Tibial artery (tissue), 4 donors: ENCODE results near the gene PRRT3.

ENCODE experiments used
- DNase-seq, 2 donors: peaks; one replicate each; pipeline ENCODE4 v3.0.0-alpha.2; 2019
- H3K27ac ChIP-seq, 2 donors: fragments of 200-600 bp; sonication (generic) in 1 of 2; 1 replicate in 1 of 2; 2 replicates in 1 of 2; pipeline ENCODE4 v1.5.1; 2018 to 2019; ENCODE audit warnings: mild to moderate bottlenecking in 1 of 2
- H3K27me3 ChIP-seq, 2 donors: fragments of 200-600 bp; sonication (generic) in 1 of 2; one replicate each; pipeline versions ENCODE4 v1.5.1 to v1.6.0; 2016 to 2019
- H3K36me3 ChIP-seq, 3 donors: fragments of 200-600 bp; sonication (generic) in 2 of 3; one replicate each; pipeline ENCODE4 v1.5.1; 2016 to 2019; ENCODE audit warnings: mild to moderate bottlenecking in 2 of 3
- H3K4me1 ChIP-seq, 4 donors: fragments of 200-600 bp; sonication (generic) in 2 of 4; 1 replicate in 3 of 4; 2 replicates in 1 of 4; pipeline ENCODE4 v1.5.1; 2016 to 2019
- H3K4me3 ChIP-seq, 2 donors: fragments of 200-600 bp; sonication (generic) in 1 of 2; 1 replicate in 1 of 2; 2 replicates in 1 of 2; pipeline ENCODE4 v1.5.1; 2018 to 2019; ENCODE audit warnings: mild to moderate bottlenecking in 2 of 2
- H3K9me3 ChIP-seq, 3 donors: fragments of 200-600 bp; sonication (generic) in 1 of 3; one replicate each; pipeline ENCODE4 v1.5.1; 2016 to 2019
- CTCF ChIP-seq, 2 experiments: fragments of 200-600 bp in 1 of 2; fragments of 450-650 bp in 1 of 2; IDR thresholded peaks; one replicate each; pipeline ENCODE4 v1.5.1; 2017 to 2019; ENCODE audit warnings: antibody characterized with exemption in 2 of 2, mild to moderate bottlenecking in 1 of 2, moderate library complexity in 1 of 2
- intact Hi-C: fragments of 100-400 bp; cut with DNase I; formaldehyde crosslinking; loops from one replicate; pipeline ENCODE4 v1.15.0; 2023; ENCODE audit warnings: low total_unique reads

PRRT3 gene

DNA sequence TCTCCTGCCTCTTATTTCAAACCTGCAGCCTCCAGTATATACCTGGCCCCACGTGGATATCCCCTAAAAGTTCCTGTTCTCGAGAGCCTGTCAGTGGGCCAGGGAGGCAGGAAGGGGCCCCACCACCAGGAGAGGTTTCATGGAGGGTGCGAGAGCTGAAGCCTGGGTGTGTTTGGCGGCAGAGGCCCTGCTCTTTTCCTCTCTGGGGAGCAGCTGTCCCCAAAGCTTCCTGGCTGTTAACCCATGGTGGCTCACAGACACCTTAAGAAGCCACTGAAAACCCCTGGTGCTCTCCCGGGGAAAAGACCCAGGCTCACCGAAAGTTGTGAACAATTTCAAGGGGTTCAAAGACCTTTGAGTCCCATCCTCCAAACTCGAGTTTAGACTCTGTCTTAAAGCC, 1.1 kb downstream of the PRRT3 start:
- no peak for DNase-seq
- Histone ChIP-seq H3K4me1 (peaks cover 0 to 26% (median 19%) of the 10 kb centered on the region in 4 donors), H3K27me3 (no peaks in the 10 kb centered on the region), H3K36me3 (peaks cover 0 to 13% (median 0%) of the 10 kb centered on the region in 3 donors), H3K4me3 (no peak overlapping the region), H3K27ac (no peak overlapping the region), H3K9me3 (no peaks in the 10 kb centered on the region)
- intact Hi-C loops, result loop anchor here (10.0 kb wide), 1 partner anchor 274 kb away; no protein-coding TSS in a partner anchor
- no peak for TF ChIP-seq CTCF (IDR thresholded peaks at IDR 0.05)

DNA sequence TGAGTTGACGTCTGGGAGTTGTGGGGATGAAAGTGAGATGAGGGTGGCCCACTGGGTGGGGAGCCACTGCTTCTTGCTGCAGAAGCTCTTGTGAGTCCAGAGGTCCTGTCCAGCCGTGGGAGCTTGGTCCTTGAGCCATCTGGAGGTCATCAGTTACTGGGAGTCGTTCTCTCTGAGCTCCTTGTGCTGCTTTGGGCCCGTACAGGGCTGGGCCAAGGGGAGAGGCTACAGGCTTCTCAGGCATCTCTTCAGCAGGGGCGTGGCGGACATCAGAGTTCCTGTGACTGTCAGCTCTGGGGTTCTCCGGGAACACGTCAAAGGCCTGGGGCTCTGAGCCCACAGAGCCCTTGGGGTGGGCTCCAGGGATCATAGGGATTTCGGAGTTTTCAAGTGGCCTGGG, 2.6 kb downstream of the PRRT3 start:
- H3K9me3 ChIP-seq, result no peaks in the 10 kb centered on the region
- H3K36me3 ChIP-seq, result peaks cover 0 to 15% (median under 1%) of the 10 kb centered on the region in 3 donors
- no peak overlapping the region for H3K4me3 ChIP-seq
- TF ChIP-seq CTCF (IDR thresholded peaks at IDR 0.05), result no peak
- no peaks in the 10 kb centered on the region for H3K27me3 ChIP-seq
- no peak for DNase-seq
- no peak overlapping the region for H3K27ac ChIP-seq
- H3K4me1 ChIP-seq, result peaks cover 0 to 31% (median 23%) of the 10 kb centered on the region in 4 donors
- intact Hi-C loops, result loop anchor here (2.0 to 10.0 kb wide), 4 partner anchors 27 to 275 kb away; partner anchors contain the start of gene RPUSD3

GRCh38 chr3:9949115-9949514, 3.1 kb downstream of the PRRT3 start:
- no peak overlapping the region for H3K27ac ChIP-seq
- no peak overlapping the region for H3K4me3 ChIP-seq
- H3K9me3 ChIP-seq, result no peaks in the 10 kb centered on the region
- H3K27me3 ChIP-seq, result no peaks in the 10 kb centered on the region
- intact Hi-C loops, result loop anchor here (2.0 to 10.0 kb wide), 3 partner anchors 28 to 104 kb away; partner anchors contain the start of gene RPUSD3
- no peak for DNase-seq
- H3K36me3 ChIP-seq, result peaks cover 0 to 20% (median 5%) of the 10 kb centered on the region in 3 donors
- peaks cover 0 to 31% (median 23%) of the 10 kb centered on the region in 4 donors for H3K4me1 ChIP-seq
- TF ChIP-seq CTCF (IDR thresholded peaks at IDR 0.05), result no peak

GRCh38 chr3:9948586-9948985, 3.6 kb downstream of the PRRT3 start:
- intact Hi-C loops, result loop anchor here (2.0 to 10.0 kb wide), 3 partner anchors 28 to 104 kb away; partner anchors contain the start of gene RPUSD3
- no peak overlapping the region for H3K4me3 ChIP-seq

More at GRCh38 chr3:9948586-9948985, 3.6 kb downstream of the PRRT3 start:
- DNase-seq, result no peak
- H3K4me1 ChIP-seq, result peaks cover 0 to 31% (median 23%) of the 10 kb centered on the region in 4 donors
- H3K27ac ChIP-seq, result no peak overlapping the region
- H3K27me3 ChIP-seq, result no peaks in the 10 kb centered on the region
- H3K9me3 ChIP-seq, result no peaks in the 10 kb centered on the region
- peaks cover 0 to 25% (median 7%) of the 10 kb centered on the region in 3 donors for H3K36me3 ChIP-seq
- no peak for TF ChIP-seq CTCF (IDR thresholded peaks at IDR 0.05)
